ENCODE measurements around the gene CERKL. TPM values are rescaled to one million over a fixed set of nuclear protein-coding genes. Genes with fewer than 3 reads are reported as not detected.
A peak's percentile ranks its signal among the peaks of the same experiment; 100 is the strongest.

Gene CERKL
- total RNA-seq, 6 experiments from 2014 or later: 0.07 to 0.09 TPM; not detected in 4

GRCh38 chr2:181660181-181660580 lies 3.3 kb upstream of the CERKL start:
- Mint-ChIP-seq H3K36me3 (ENCODE audit: low read depth) (no peaks in the 10 kb centered on the region), H3K27ac (no peak overlapping the region), H3K9me3 (no peaks in the 10 kb centered on the region), H3K4me1 (ENCODE audit: low read depth) (peaks cover 19% of the 10 kb centered on the region), H3K4me3 (no peak overlapping the region), H3K27me3 (ENCODE audit: insufficient read depth) (peaks cover 9% of the 10 kb centered on the region)
- no peak for DNase-seq
- TF ChIP-seq CTCF (IDR thresholded peaks at IDR 0.05): no peak

GRCh38 chr2:181658444-181658843 lies 1.5 kb upstream of the CERKL start:
- Mint-ChIP-seq H3K4me1 (ENCODE audit: low read depth) (peaks cover 19% of the 10 kb centered on the region), H3K9me3 (no peaks in the 10 kb centered on the region), H3K36me3 (ENCODE audit: low read depth) (no peaks in the 10 kb centered on the region), H3K27ac (no peak overlapping the region), H3K4me3 (no peak overlapping the region; the same call in 1 of the 2 replicates), H3K27me3 (ENCODE audit: insufficient read depth) (peaks cover 10% of the 10 kb centered on the region)
- DNase-seq: no peak
- TF ChIP-seq CTCF (IDR thresholded peaks at IDR 0.05): no peak

- no peak overlapping the region for H3K27ac Mint-ChIP-seq
- no peak for DNase-seq
Measured at GRCh38 chr2:181657379-181657778, 474 bp upstream of the CERKL start.

GRCh38 chr2:181655519-181655918 lies 1.4 kb downstream of the CERKL start:
- H3K9me3 Mint-ChIP-seq: no peaks in the 10 kb centered on the region
- H3K36me3 Mint-ChIP-seq (ENCODE audit: low read depth): no peaks in the 10 kb centered on the region
- TF ChIP-seq CTCF (IDR thresholded peaks at IDR 0.05): no peak
- H3K4me3 Mint-ChIP-seq: no peak overlapping the region
- no peak overlapping the region for H3K27ac Mint-ChIP-seq
- peaks cover 19% of the 10 kb centered on the region for H3K4me1 Mint-ChIP-seq (ENCODE audit: low read depth)
- DNase-seq: no peak
- peaks cover 14% of the 10 kb centered on the region for H3K27me3 Mint-ChIP-seq (ENCODE audit: insufficient read depth)

More at GRCh38 chr2:181657379-181657778, 474 bp upstream of the CERKL start:
- peaks cover 19% of the 10 kb centered on the region for H3K4me1 Mint-ChIP-seq (ENCODE audit: low read depth)
- no peak for TF ChIP-seq CTCF (IDR thresholded peaks at IDR 0.05)
- H3K27me3 Mint-ChIP-seq (ENCODE audit: insufficient read depth): peaks cover 14% of the 10 kb centered on the region
- H3K4me3 Mint-ChIP-seq: peak overlapping the region; percentile 74; the same call in 1 of the 2 replicates
- H3K9me3 Mint-ChIP-seq: no peaks in the 10 kb centered on the region
- H3K36me3 Mint-ChIP-seq (ENCODE audit: low read depth): no peaks in the 10 kb centered on the region

- no peak for TF ChIP-seq CTCF (IDR thresholded peaks at IDR 0.05)
- no peak overlapping the region for H3K4me3 Mint-ChIP-seq
- H3K9me3 Mint-ChIP-seq: no peaks in the 10 kb centered on the region
- no peak overlapping the region for H3K27ac Mint-ChIP-seq
- H3K4me1 Mint-ChIP-seq (ENCODE audit: low read depth): no peaks in the 10 kb centered on the region
- H3K27me3 Mint-ChIP-seq (ENCODE audit: insufficient read depth): peaks cover 7% of the 10 kb centered on the region
- no peaks in the 10 kb centered on the region for H3K36me3 Mint-ChIP-seq (ENCODE audit: low read depth)
- DNase-seq: no peak
Measured at GRCh38 chr2:181649436-181649979, 7.4 kb downstream of the CERKL start.
